ENCODE results near the gene HPSE2. TPM values are rescaled to one million over a fixed set of nuclear protein-coding genes. Genes with fewer than 3 reads are reported as not detected.

HPSE2 gene
- total RNA-seq, 1 donor from 2014 or later, result not detected

DNA sequence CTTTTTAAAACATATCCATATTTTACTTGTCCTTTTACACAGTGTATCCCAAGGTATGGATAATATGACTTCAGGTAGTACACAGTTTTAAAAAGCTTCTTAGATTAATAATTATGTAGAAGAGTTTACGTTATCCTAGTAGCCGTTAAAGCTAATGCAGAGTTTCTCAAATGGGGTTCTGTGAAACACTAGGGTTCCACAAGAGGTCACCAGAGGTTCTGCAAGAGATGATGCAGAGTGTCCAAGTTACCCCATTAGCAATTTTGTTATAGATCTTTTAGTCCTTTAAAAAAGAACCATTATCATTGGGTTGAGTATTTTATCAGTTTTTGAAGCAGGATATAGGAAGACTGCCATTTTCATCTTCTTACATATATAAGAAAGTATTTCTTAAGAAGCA lies 490.0 kb downstream of the HPSE2 start:
- DNase-seq (ENCODE audit: low spot score in 2 of 2), result no peak
- no peak for FAIRE-seq

DNA sequence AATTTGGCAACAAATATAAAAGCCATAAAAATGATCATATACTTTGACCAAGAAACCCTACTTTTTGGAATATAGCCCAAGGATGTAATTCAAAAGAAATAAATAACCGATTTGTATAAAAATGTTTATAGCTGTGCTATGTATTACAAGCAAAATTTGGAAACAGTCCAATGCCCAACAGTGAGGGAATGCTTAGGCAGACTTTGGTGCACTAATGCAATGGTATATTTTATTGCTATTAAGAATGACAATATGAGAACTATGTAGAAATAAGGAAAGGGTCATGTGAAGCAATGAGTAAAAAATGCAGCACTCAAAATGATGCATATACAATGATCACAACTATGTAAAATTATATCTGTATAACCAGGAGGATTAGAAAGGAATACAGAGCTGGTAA lies 515.1 kb downstream of the HPSE2 start:
- no peak for DNase-seq (ENCODE audit: low spot score in 2 of 2)
- FAIRE-seq, result no peak

DNA sequence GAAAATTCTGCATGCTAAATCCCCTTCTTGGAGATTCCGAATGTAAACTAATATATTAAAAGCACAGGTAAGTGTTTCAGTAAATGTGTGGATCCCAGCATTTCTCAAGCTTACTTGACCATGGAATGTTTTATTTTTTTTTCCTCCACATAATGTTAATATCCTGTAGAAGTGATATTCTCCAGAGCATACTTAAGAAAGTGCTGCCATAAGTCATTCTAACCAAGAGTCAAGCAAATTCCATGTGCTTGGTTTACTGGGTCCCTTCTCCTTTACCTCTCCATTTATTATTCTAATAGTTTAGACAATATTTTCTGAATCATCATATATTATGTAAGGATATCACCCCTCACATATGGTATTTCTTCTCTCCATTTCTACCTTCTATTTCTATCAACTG lies 522.1 kb downstream of the HPSE2 start:
- no peak for DNase-seq (ENCODE audit: low spot score in 2 of 2)
- no peak for FAIRE-seq

DNA sequence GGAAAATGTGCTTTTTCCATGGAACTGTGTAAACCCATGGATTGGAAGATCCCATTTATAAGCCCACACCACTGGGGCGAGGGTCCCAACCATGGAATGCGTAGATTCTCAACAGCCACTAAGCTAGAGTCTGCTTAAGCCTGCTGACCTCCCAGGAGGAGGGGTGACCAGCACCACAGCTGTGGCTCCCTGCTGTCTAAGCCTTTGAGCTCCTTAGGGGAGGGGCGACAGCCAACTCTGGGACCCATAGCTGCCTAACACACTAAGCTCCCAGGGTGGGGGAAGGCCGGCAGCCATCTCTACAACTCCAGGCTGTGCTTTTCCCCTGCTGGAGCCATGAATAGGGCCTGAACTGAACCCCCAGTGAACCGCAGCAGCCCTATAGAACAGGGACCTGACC lies 539.1 kb downstream of the HPSE2 start:
- no peak for DNase-seq (ENCODE audit: low spot score in 2 of 2)
- no peak for FAIRE-seq

DNA sequence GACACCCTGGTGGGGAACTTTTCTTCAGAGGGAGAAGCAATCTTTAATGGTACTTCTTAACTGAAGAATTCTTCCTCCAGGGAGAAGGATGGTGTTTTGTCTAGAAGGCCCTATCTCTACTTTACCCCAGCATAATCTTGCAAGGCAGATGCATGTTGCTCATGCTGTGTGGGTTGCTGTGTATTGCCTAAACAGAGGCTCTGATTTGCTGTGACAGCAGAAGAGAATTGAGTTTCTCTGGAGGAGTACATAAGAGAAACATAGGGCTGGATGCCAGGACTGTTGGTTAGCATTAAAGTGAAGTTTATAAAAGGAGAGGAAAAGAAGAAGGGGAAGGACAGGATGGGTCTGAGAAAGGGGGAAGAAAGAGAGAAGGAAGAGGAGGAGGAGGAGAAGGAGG lies 540.8 kb downstream of the HPSE2 start:
- no peak for FAIRE-seq
- no peak for DNase-seq (ENCODE audit: low spot score in 2 of 2)

DNA sequence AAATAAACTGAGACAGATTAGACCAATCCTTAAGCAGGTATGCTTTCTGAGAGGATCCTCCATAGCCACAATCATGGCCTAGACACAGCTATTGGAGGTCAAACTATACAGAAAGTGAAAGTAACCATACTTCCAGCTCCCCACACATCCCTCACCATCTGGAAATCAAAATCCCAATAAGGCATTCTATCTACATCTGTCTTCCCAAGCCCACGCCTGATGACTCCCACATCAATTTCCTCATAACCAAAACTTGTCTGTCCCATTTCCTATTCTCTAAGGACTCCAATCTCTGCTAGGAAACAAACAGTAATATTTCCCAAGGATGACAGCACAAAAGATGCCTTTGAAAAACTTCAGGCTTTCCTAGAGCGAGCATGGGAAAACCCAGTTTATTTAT lies 541.6 kb downstream of the HPSE2 start:
- DNase-seq (ENCODE audit: low spot score in 2 of 2) (no peak), FAIRE-seq (no peak)

DNA sequence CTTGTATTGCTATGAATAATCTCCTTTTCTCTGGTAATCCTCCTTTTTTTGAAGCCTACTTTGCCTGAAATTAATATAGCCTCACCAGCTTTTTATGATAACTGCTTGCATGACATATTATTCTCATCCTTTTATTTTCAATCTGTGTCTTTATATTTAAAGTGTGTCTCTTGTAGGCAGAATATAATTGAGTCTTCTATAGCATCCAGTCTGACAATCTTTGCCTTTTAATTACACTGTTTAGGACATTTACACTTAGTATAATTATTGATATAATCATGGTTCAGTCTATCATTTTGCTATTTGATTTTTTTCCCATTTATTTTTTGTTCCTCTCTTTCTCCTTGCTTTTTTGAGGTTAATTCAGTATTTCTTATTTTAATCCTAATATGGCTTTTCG lies 548.0 kb downstream of the HPSE2 start:
- FAIRE-seq (no peak), DNase-seq (ENCODE audit: low spot score in 2 of 2) (no peak)

DNA sequence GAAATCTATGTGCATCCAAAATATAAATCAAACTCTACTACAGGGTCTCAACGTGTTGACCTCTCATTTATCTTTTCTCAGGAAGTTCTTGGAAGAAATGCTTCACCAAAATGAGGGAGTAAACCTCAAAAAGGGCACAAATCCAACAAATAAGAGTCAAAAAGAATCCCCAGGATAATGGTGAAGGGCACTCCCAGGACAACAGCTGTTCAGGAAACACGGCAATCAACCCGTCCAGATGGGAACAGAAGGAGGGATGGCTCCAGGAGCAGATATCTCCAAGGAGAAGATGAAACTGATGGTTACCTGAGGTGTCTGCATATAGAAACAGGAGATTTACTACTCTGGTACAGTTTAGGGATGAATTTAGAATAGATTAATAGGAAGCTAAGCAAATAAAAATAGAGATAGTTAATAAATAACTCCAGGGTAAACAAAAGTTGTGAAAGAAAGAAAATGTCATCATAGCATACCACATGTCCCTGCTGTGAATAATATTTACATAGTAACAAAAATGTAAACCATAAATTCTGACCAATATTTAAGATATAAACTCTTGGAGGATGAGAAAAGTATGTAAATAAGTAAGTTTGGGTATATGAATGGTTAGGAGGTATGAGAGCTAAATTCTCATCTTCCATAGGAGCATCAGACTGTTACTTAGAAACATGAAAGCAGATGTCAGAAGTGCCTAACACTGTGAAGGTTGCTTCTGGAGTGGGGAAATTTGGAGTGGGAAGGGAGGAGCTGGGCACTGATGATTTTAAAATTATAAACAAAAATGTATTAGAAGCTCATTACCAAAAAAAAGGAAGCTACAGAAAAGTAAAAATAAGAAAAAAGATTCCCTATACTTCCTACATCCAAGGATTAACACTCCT lies 551.4 kb downstream of the HPSE2 start:
- DNase-seq (ENCODE audit: low spot score in 2 of 2), result no peak
- no peak for FAIRE-seq

DNA sequence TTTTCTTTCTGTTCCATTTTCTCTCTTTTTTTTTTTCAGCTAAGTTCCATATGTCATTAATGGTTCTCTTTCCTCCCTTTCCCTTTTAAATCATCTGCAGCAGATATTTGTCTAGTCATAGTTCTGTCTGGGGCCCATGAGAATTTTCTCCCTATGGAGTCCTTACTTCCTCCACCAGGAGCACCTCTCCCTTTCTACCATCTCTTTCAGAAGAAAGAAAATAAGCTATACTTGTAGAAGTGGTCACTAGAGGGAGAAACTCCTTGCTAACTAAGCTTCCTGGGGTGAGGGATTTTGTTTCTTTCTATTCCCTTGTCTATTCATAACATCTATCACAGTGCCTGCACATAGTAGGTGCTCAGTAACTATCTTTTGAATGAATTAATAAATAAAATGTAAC lies 558.8 kb downstream of the HPSE2 start:
- DNase-seq (ENCODE audit: low spot score in 2 of 2), result no peak
- no peak for FAIRE-seq

DNA sequence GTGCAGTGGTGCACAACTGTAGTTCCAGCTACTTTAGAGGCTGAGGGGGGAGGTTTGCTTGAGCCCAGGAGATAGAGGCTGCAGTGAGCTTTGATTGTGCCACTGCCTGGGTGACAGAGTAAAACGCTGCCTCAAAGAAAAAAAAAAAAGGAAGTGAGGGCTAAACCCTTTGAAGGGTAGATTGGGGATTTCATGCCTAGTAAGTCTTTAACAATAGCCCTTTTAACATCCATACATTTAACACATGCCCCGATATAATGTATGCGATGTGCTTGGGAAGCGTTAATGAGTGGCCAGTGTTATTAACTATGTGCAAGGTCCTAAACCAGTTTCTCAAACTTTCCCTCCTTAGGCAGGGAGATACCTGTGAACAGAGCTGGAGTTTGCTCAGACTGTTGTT lies 559.8 kb downstream of the HPSE2 start:
- FAIRE-seq, result no peak
- DNase-seq (ENCODE audit: low spot score in 2 of 2), result no peak

DNA sequence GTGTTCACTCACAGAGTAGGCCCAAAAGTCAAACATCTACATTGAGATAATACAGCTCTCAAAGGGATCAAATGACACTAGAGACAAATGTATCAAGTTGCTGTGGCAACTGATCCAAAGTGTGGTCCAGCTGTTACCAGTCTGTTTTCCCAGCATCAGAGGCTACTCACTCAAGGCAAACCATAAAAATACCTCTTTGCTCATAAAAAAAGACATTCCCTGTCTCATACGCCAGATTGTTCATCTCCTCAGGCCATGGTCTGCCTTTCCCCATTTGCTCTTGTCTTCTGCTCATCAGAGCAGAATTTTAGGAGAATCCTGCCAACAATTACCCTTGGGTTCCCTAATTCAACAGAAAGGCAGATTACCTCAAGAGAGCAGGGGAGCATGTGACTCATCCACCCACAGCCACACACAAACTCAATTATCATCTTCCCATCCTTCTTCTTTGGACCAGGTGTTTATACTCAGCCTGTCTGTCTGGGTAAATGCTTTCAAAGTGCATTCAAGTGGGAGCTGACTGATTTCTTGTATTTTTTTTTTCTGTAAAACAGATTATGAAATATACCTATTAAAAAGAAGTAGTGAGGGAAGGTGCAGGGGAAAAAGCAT lies 562.4 kb downstream of the HPSE2 start:
- no peak for FAIRE-seq
- no peak for DNase-seq (ENCODE audit: low spot score in 2 of 2)

DNA sequence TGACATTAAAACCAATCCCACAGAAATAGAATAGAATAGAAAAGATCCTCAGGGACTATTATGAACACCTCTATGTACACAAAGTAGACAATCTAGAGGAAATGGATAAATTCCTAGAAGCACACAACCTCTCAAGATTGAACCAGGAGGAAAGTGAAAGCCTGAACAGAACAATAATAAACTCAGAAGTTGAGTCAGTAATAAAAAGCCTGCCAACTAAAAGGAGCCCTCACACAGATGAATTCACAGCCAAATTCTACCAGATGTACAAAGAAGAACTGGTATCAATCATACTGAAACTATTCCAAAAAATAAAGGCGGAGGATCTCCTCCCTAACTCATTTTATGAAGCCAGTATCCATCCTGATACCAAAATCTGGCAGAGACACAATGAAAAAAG lies 568.6 kb downstream of the HPSE2 start:
- no peak for DNase-seq (ENCODE audit: low spot score in 2 of 2)

DNA sequence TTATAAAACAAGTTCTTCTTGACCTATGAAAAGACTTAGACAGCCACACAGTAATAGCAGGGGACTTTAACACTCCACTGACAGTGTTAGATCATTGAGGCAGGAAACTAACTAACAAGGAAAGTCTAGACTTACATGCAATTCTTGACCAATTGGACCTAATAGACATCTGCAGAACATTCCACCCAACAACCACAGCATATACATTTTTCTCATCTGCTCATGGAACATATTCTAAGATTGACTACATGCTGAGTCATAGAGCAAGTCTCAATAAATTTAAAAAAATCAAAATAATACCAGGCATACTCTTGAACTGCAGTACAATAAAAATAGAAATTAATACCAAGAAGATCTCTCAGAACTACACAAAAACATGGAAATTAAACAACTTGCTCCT lies 569.4 kb downstream of the HPSE2 start:
- DNase-seq (ENCODE audit: low spot score in 2 of 2) (no peak), FAIRE-seq (no peak)

More for the DNA sequence above, 568.6 kb downstream of the HPSE2 start:
- no peak for FAIRE-seq

DNA sequence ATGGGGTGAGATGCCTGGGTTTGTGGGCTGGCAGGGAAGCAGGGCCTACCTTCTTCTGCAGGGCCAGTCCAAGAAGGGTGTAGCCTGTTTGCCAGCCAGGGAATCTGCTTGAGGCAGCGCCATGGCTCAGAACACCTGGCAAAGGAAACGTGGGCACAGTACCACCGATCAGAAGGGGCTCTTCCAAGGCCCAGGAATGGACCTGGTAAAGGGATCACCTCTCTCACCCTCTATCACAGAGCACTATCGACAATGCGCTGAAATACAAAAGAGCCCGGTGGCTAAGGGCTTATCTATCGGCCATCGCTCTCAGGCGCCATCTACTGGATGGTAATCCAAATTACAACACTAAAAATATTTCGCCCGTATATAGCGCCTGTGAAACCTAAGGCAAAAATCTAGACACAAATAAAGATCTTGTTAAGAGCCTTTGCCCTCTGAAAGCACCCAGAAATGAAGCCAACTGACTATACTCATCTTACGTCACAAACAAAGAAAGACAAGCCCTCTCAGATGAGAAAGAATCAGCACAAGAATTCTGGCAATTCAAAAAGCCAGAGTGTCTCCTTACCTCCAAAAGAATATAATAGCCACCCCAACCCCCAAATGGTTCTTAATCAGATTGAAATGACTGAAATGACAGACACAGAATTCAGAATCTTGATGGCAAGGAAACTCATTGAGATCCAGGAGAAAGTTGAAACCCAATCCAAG lies 571.2 kb downstream of the HPSE2 start:
- no peak for FAIRE-seq

DNA sequence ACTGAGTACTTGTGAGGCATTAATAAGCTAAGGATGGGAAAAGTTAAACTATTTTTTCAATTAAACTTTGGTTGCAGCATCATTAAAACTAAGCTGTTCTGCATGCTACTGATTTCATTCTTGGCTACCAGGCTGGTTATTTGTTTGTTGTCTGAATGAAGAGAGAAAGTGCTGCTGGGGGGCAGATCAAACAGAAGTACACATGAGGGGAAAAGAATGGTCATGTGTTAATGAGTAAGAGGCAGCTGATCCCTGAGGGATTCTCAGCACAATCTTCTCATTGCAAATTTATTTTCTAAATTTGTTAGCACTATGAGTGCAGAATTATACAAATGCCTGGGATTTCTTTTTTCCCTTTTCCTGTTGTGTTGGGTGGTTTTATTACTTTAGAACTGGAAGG lies 575.7 kb downstream of the HPSE2 start:
- no peak for DNase-seq (ENCODE audit: low spot score in 2 of 2)
- no peak for FAIRE-seq

More for the DNA sequence above, 571.2 kb downstream of the HPSE2 start:
- peak in 1 of 2 donors; percentile 1 for DNase-seq (ENCODE audit: low spot score in 2 of 2)

DNA sequence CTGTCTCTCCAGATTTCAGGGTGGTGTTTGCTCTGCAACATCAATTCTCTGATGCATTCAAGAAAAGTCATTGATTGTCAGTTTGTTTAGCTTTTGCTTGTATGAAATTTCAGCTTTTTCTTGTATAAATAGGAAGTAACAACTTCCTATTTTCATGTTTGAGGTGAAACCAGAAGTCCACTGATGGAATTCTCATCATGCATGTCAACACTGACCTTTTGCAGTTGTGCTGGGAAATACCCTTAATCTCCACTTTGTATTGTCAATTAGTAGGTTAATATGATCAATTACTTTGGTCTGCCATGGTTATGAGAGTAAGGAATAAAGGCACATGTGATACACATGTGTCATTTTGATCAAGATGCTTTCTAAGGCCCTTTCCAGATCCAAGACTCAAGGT lies 580.2 kb downstream of the HPSE2 start:
- DNase-seq (ENCODE audit: low spot score in 2 of 2) (no peak), FAIRE-seq (no peak)

DNA sequence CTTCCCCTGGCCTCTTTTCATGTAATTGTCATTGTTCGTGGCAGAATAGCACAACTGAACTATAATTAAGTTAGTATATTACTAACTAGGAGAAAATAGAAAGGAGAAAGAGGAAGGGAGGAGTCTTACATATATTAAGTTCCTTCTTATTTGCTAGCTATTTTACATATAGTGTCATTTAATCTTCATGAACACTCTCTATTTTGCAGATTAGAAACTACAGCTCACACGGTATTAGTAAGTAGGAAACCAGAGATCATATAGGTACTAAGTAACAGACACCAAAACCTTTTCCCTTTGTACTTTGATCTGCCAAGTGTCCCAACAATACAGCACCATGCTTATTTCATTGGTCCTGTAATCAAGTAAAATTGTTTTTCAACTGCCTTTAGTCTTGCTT lies 586.5 kb downstream of the HPSE2 start:
- DNase-seq (ENCODE audit: low spot score in 2 of 2), result no peak
- no peak for FAIRE-seq

DNA sequence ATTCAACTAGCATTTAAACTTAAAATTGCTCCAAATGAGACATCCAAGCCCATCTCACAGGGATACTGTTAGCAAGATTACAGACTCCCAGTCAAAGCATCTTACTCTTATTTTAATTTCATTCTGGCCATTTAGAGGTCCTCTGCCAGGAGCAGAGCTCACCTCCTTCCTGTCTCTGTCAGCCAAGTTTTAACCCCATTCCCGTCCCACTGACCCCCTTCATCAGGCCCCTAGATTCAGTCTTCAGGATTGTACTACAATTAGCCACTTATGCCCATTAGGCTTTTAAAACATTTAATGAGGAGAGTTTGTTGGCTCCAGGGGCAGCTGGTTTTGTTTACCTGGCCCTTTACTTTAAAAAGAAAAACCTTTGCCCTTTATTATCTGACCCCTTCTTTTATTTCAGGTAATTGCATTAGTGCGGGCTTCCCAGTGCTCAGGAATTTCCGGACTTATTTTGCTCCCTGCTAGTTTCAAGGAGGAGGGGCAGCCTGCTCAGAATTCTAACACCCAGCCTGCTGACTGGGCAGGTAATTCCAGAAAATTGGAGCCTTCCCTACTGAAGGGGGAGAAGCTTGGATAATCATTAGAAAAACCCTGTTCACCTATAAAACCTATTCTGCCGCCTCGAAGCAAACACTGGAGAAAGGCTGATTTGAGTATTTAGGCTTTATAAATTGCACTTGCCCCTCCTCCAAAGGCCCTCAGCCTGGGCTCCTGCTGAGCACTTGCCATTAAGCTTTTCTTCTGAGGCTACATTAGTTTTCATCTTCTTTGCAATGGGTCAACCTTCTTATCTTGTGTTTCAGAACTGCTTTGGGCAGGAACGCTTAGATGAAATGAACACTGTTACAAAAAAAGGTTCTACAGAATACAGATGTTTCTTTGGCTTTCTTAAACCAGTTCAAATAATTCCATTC lies 588.4 kb downstream of the HPSE2 start:
- DNase-seq (ENCODE audit: low spot score in 2 of 2) (no peak), FAIRE-seq (no peak)

DNA sequence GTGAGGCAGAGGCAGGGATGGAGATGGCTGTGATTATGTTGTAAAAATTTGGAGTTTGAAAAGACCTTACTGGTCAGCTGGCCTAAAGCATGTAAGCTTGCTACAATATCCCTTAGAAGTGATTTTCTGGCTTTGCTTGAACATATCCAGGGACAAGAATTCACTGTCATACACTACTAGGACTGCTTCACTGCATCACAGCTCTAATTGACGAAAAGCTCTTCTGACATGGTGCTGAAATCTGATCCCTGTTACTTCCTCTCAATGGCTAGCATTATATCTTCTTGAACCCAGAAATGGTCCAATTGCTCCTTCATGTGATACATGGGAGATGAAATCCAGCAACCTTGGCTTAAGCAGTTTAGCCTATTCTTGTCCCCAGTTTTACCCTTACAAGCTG lies 591.2 kb downstream of the HPSE2 start:
- FAIRE-seq (no peak), DNase-seq (ENCODE audit: low spot score in 2 of 2) (no peak)

DNA sequence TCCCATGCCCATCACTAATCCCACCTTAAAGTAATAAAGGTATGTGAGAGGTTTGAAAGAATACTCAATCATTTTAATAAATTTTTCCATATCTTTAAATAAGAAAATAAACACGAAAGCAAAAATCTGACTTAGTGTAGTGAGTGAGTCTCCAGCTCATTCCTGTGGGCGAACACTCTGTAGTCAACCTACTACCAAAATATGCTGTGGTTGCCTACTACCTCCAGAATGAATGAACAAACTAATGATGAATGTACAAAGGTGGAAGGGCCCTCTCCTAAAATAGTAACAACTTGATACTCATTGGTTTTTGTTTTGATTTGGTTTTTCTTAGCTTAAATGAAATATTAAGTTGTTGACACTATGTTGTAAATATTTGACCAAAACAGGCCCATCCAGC lies 593.4 kb downstream of the HPSE2 start:
- FAIRE-seq (no peak), DNase-seq (ENCODE audit: low spot score in 2 of 2) (no peak)
